Endothelial cell of umbilical vein (primary cell): ENCODE measurements around the gene ADGRL3. TPM values are rescaled to one million over a fixed set of nuclear protein-coding genes. Genes with fewer than 3 reads are reported as not detected.

Experiments
- BruUV-seq: library from RNA; stranded (reverse); fragments of 400-500 nt; replicated peaks from 2 replicates; lab custom pipeline; 2021; lab: Mats Ljungman, UMichigan
- CTCF ChIA-PET: fragments of 300-600, 350-600 bp; sonication (Branson Sonifier 250); formaldehyde crosslinking; loops from one replicate; lab custom pipeline; 2021; ENCODE audit warnings: antibody characterized with exemption, inconsistent platforms; lab: Charles Lee
- POLR2A ChIA-PET: fragments of 300-600, 350-600 bp; sonication (Branson Sonifier 250); formaldehyde crosslinking; loops from one replicate; lab custom pipeline; 2021; ENCODE audit warnings: antibody characterized with exemption, inconsistent platforms; lab: Charles Lee
- DNase-seq: peaks from one replicate; pipeline ENCODE4 v3.0.0-alpha.2; 2011; ENCODE audit warnings: low read depth, low spot score
- FAIRE-seq: peaks from 2 replicates; lab custom pipeline; 2011; peaks lifted over from hg19 to GRCh38; lab: Jason Lieb, UNC
- H2AFZ ChIP-seq: 2 replicates; pipeline ENCODE4 v1.6.0; 2012; ENCODE audit warnings: low read depth, low read length, control low read depth, inconsistent platforms
- H3K27ac ChIP-seq: 2 replicates; pipeline ENCODE4 v1.5.1; 2011; ENCODE audit warnings: low read depth, mild to moderate bottlenecking, control low read depth, low read length, moderate library complexity; ENCODE audit not compliant: insufficient read depth
- H3K27me3 ChIP-seq, 2 experiments: 2 replicates each; pipeline versions ENCODE4 v1.6.0 to v1.6.1; 2011; ENCODE audit warnings: low read length in 2 of 2, mixed read lengths in 1 of 2; ENCODE audit not compliant: control insufficient read depth in 2 of 2, insufficient read depth in 2 of 2
- H3K36me3 ChIP-seq, 2 experiments: 2 replicates in 1 of 2; 3 replicates in 1 of 2; pipeline ENCODE4 v1.5.1; 2011; ENCODE audit warnings: low read length in 2 of 2, mild to moderate bottlenecking in 1 of 2, moderate library complexity in 1 of 2; ENCODE audit not compliant: control insufficient read depth in 2 of 2, insufficient read depth in 2 of 2; ENCODE audit errors: extremely low read depth in 1 of 2
- H3K4me1 ChIP-seq: 3 replicates; pipeline ENCODE4 v1.5.1; 2011; ENCODE audit warnings: mild to moderate bottlenecking, low read length; ENCODE audit not compliant: control insufficient read depth, insufficient read depth; ENCODE audit errors: extremely low read depth
- H3K4me2 ChIP-seq: 2 replicates; pipeline ENCODE4 v1.6.1; 2011; ENCODE audit warnings: low read length, control low read depth, mixed read lengths; ENCODE audit not compliant: insufficient read depth
- H3K4me3 ChIP-seq, 3 experiments: fragments of 200-600 bp in 1 of 3; sonication (generic), shearing (Covaris generic) in 1 of 3; replicated peaks in 1 of 3; 2 replicates each; pipeline ENCODE4 v1.5.1; 2011 to 2016; ENCODE audit warnings: control low read depth in 3 of 3, low read length in 3 of 3, mild to moderate bottlenecking in 2 of 3, inconsistent platforms in 1 of 3, low read depth in 1 of 3, moderate library complexity in 1 of 3; ENCODE audit not compliant: insufficient read depth in 1 of 3
- H3K79me2 ChIP-seq: 2 replicates; pipeline ENCODE4 v1.6.0; 2012; ENCODE audit warnings: low read length, inconsistent platforms; ENCODE audit not compliant: control insufficient read depth, insufficient read depth
- H3K9ac ChIP-seq: replicated peaks from 2 replicates; pipeline ENCODE3; 2011; ENCODE audit warnings: low read length, control low read depth; ENCODE audit not compliant: insufficient read depth; ENCODE audit errors: extremely low read depth
- H3K9me1 ChIP-seq: replicated peaks from 3 replicates; pipeline ENCODE4 v1.6.0; 2011; ENCODE audit warnings: mild to moderate bottlenecking, low read length; ENCODE audit not compliant: control insufficient read depth, insufficient read depth; ENCODE audit errors: extremely low read depth
- H3K9me3 ChIP-seq: replicated peaks from 2 replicates; pipeline ENCODE4 v1.5.1; 2012; ENCODE audit warnings: low read length, inconsistent platforms; ENCODE audit not compliant: control insufficient read depth, insufficient read depth
- H4K20me1 ChIP-seq: replicated peaks from 2 replicates; pipeline ENCODE3; 2011; ENCODE audit warnings: mild to moderate bottlenecking, low read length; ENCODE audit not compliant: control insufficient read depth, insufficient read depth; ENCODE audit errors: extremely low read depth
- CTCF ChIP-seq, 2 donors: IDR thresholded peaks; 1 replicate in 1 of 2; 2 replicates in 1 of 2; pipeline ENCODE4 v1.5.1; 2011; ENCODE audit warnings: low read length in 2 of 2, mild to moderate bottlenecking in 2 of 2, moderate library complexity in 2 of 2, control low read depth in 1 of 2, inconsistent platforms in 1 of 2, low read depth in 1 of 2; ENCODE audit not compliant: insufficient read depth in 1 of 2; ENCODE audit errors: extremely low read depth in 1 of 2
- EZH2 ChIP-seq: IDR thresholded peaks from 2 replicates; pipeline ENCODE4 v1.6.1; 2012; ENCODE audit warnings: borderline replicate concordance, low read depth, mild to moderate bottlenecking, moderate library complexity, low read length, inconsistent platforms; ENCODE audit not compliant: severe bottlenecking
- FOS ChIP-seq: IDR thresholded peaks from 2 replicates; pipeline ENCODE4 v1.6.1; 2011; ENCODE audit warnings: mild to moderate bottlenecking, low read length, moderate library complexity, borderline replicate concordance; ENCODE audit not compliant: insufficient read depth
- JUN ChIP-seq: IDR thresholded peaks from 2 replicates; pipeline ENCODE4 v1.6.1; 2011; ENCODE audit warnings: borderline replicate concordance, low read depth; ENCODE audit not compliant: insufficient read length, insufficient read depth
- MAX ChIP-seq: IDR thresholded peaks from 2 replicates; pipeline ENCODE4 v1.6.1; 2011; ENCODE audit not compliant: insufficient read depth, insufficient read length
- MYC ChIP-seq: IDR thresholded peaks from one replicate; pipeline ENCODE4 v1.6.1; 2011; ENCODE audit warnings: mild to moderate bottlenecking, low read depth, low read length
- POLR2AphosphoS5 ChIP-seq: IDR thresholded peaks from 2 replicates; pipeline ENCODE4 v1.6.1; 2012; ENCODE audit warnings: low read depth, mild to moderate bottlenecking, control low read depth, low read length, moderate library complexity; ENCODE audit not compliant: insufficient read depth
- dilution Hi-C: fragments of 300-500 bp; cut with MboI; formaldehyde crosslinking; loops from one replicate; pipeline ENCODE4 v1.15.0; 2019; ENCODE audit warnings: low sequenced_read_pairs; ENCODE audit not compliant: extremely low pct_ligation_motif_present
- intact Hi-C: fragments of 100-400 bp; cut with micrococcal nuclease; formaldehyde crosslinking; loops from one replicate; pipeline ENCODE4 v1.10.0; 2022
- polyA plus RNA-seq, 4 experiments: library from polyadenylated mRNA; depleted of rRNA in 3 of 4; stranded (reverse) in 3 of 4; unstranded in 1 of 4; fragments of >200 nt; gene quantifications; 2 replicates each; pipeline versions ENCODE4 v1.2.1 to v1.2.3, GENCODE V29; 2011 to 2012; ENCODE audit warnings: missing spikeins in 1 of 4
- total RNA-seq: library from RNA; stranded (reverse); gene quantifications from 2 replicates; pipeline ENCODE4 v1.2.3, GENCODE V29; 2021

The ADGRL3 gene
- total and polyA plus RNA-seq, 2 donors (not counting 3 experiments of a cell fraction or from before 2014, with no cell fraction given): not detected

- no peaks in the 10 kb centered on the region for H3K79me2 ChIP-seq
- no peak overlapping the region for H3K9ac ChIP-seq
- TF ChIP-seq MAX (no peak), POLR2AphosphoS5 (no peak), MYC (no peak), FOS (no peak), CTCF (IDR thresholded peaks at IDR 0.05; ENCODE audit: extremely low read depth in 1 of 2, insufficient read depth in 1 of 2, low read depth in 1 of 2, low read length in 2 of 2) (no peak), EZH2 (no peak), JUN (no peak)
- dilution Hi-C loops (no loop called here), intact Hi-C loops (no loop called here)
- no peaks in the 10 kb centered on the region for H4K20me1 ChIP-seq
- H2AFZ ChIP-seq: no peak overlapping the region
- no peaks in the 10 kb centered on the region for H3K9me3 ChIP-seq
- BruUV-seq: no TSS peak
- no peak overlapping the region for H3K4me2 ChIP-seq
- DNase-seq: no peak
- no peaks in the 10 kb centered on the region for H3K4me1 ChIP-seq
- H3K4me3 ChIP-seq: no peak overlapping the region
- no peak for FAIRE-seq
- H3K9me1 ChIP-seq: no peaks in the 10 kb centered on the region
- H3K27me3 ChIP-seq: no peaks in the 10 kb centered on the region
- H3K36me3 ChIP-seq: no peaks in the 10 kb centered on the region
- CTCF ChIA-PET: no interaction called here
- POLR2A ChIA-PET: no interaction called here
- no peak overlapping the region for H3K27ac ChIP-seq
Measured at GRCh38 chr4:61727286-61727685, 527.2 kb downstream of the ADGRL3 start.
